Fibroblast of lung (primary cell): Measurements from ENCODE around the gene CFAP58.

Source experiments
- CTCF ChIP-seq, 2 donors: IDR thresholded peaks in 1 of 2; conservative IDR thresholded peaks in 1 of 2; 1 replicate in 1 of 2; 2 replicates in 1 of 2; pipeline ENCODE4 v1.5.1; 2011 to 2012; ENCODE audit warnings: low read length in 2 of 2, control low read depth in 1 of 2, inconsistent platforms in 1 of 2, low read depth in 1 of 2, mild to moderate bottlenecking in 1 of 2
- EZH2 ChIP-seq: IDR thresholded peaks from 2 replicates; pipeline ENCODE4 v1.5.1; 2012; ENCODE audit warnings: low read length, control low read depth, mild to moderate bottlenecking; ENCODE audit errors: missing control alignments

GRCh38 chr10:104324931-104325330 lies 28.7 kb upstream of the CFAP58 start:
- no peak for TF ChIP-seq CTCF (conservative IDR thresholded peaks at IDR 0.05 in 1 of 2, IDR thresholded peaks at IDR 0.05 in 1 of 2; ENCODE audit: low read depth in 1 of 2, low read length in 2 of 2)
- TF ChIP-seq EZH2, result no peak
